ENCODE measurements around the gene GP1BA.
"Not testable (repeated sequence)": the region's sequence is repeated elsewhere in the genome, so short reads cannot be mapped to it uniquely, and the experiment has no call there.

The GP1BA gene

GRCh38 chr17:4908301-4908700 is 23.8 kb upstream of the GP1BA start:
- TF ChIP-seq EZH2phosphoT487 (IDR thresholded peaks at IDR 0.05; ENCODE audit: borderline replicate concordance, low read length) (no peak), CTCF (IDR thresholded peaks at IDR 0.05; ENCODE audit: low read depth, low read length, poor library complexity, severe bottlenecking) (no peak)
- H4K20me1 ChIP-seq (ENCODE audit: control insufficient read depth, insufficient read depth, low read depth, low read length), result no peaks in the 10 kb centered on the region
- no peak overlapping the region for H3K4me2 ChIP-seq (ENCODE audit: low read length)
- H3K9me3 ChIP-seq (ENCODE audit: control insufficient read depth, insufficient read depth, low read length), result no peaks in the 10 kb centered on the region
- H3K36me3 ChIP-seq (ENCODE audit: control insufficient read depth, low read length), result no peaks in the 10 kb centered on the region
- no peak overlapping the region for H3K4me3 ChIP-seq (ENCODE audit: low read length)
- H3K4me1 ChIP-seq (ENCODE audit: control insufficient read depth, low read length), result peaks cover 17% of the 10 kb centered on the region
- peaks cover 8% of the 10 kb centered on the region; the same call in 1 of the 2 replicates for H3K27me3 ChIP-seq (ENCODE audit: control insufficient read depth, low read length)
- H3K9me2 ChIP-seq (replicated peaks; ENCODE audit: control insufficient read depth, low read length), result no peaks in the 10 kb centered on the region
- no peak overlapping the region for H3K27ac ChIP-seq (ENCODE audit: low read depth, low read length)
- H3F3A ChIP-seq (ENCODE audit: control insufficient read depth, insufficient read depth), result no peaks in the 10 kb centered on the region
- no peaks in the 10 kb centered on the region for H3K79me2 ChIP-seq (ENCODE audit: control insufficient read depth, low read length)

GRCh38 chr17:4908711-4909496 is 23.2 kb upstream of the GP1BA start:
- no peaks in the 10 kb centered on the region for H3F3A ChIP-seq (ENCODE audit: control insufficient read depth, insufficient read depth)
- peaks cover 8% of the 10 kb centered on the region; the same call in 1 of the 2 replicates for H3K27me3 ChIP-seq (ENCODE audit: control insufficient read depth, low read length)
- peak overlapping the region; percentile 23; the same call in 1 of the 2 replicates for H3K4me2 ChIP-seq (ENCODE audit: low read length)
- no peaks in the 10 kb centered on the region for H3K9me2 ChIP-seq (replicated peaks; ENCODE audit: control insufficient read depth, low read length)
- peaks cover 12% of the 10 kb centered on the region for H3K4me1 ChIP-seq (ENCODE audit: control insufficient read depth, low read length)
- no peaks in the 10 kb centered on the region for H3K9me3 ChIP-seq (ENCODE audit: control insufficient read depth, insufficient read depth, low read length)
- H4K20me1 ChIP-seq (ENCODE audit: control insufficient read depth, insufficient read depth, low read depth, low read length), result no peaks in the 10 kb centered on the region
- no peak overlapping the region for H3K27ac ChIP-seq (ENCODE audit: low read depth, low read length)
- TF ChIP-seq EZH2phosphoT487 (IDR thresholded peaks at IDR 0.05; ENCODE audit: borderline replicate concordance, low read length), result no peak
- TF ChIP-seq CTCF (IDR thresholded peaks at IDR 0.05; ENCODE audit: low read depth, low read length, poor library complexity, severe bottlenecking), result peak; percentile 72
- H3K79me2 ChIP-seq (ENCODE audit: control insufficient read depth, low read length), result no peaks in the 10 kb centered on the region
- no peaks in the 10 kb centered on the region for H3K36me3 ChIP-seq (ENCODE audit: control insufficient read depth, low read length)
- no peak overlapping the region for H3K4me3 ChIP-seq (ENCODE audit: low read length)

- no peaks in the 10 kb centered on the region for H3K9me3 ChIP-seq (ENCODE audit: control insufficient read depth, insufficient read depth, low read length)
- no peaks in the 10 kb centered on the region for H3K9me2 ChIP-seq (replicated peaks; ENCODE audit: control insufficient read depth, low read length)
- H3K36me3 ChIP-seq (ENCODE audit: control insufficient read depth, low read length), result no peaks in the 10 kb centered on the region
- H3K79me2 ChIP-seq (ENCODE audit: control insufficient read depth, low read length), result no peaks in the 10 kb centered on the region
- no peak overlapping the region for H3K4me3 ChIP-seq (ENCODE audit: low read length)
- TF ChIP-seq CTCF (IDR thresholded peaks at IDR 0.05; ENCODE audit: low read depth, low read length, poor library complexity, severe bottlenecking), result no peak
- TF ChIP-seq EZH2phosphoT487 (IDR thresholded peaks at IDR 0.05; ENCODE audit: borderline replicate concordance, low read length), result no peak
- no peak overlapping the region for H3K4me2 ChIP-seq (ENCODE audit: low read length)
- H4K20me1 ChIP-seq (ENCODE audit: control insufficient read depth, insufficient read depth, low read depth, low read length), result no peaks in the 10 kb centered on the region
- H3K27ac ChIP-seq (ENCODE audit: low read depth, low read length), result no peak overlapping the region
- no peaks in the 10 kb centered on the region for H3K27me3 ChIP-seq (ENCODE audit: control insufficient read depth, low read length)
- H3K4me1 ChIP-seq (ENCODE audit: control insufficient read depth, low read length), result peaks cover 6% of the 10 kb centered on the region
- H3F3A ChIP-seq (ENCODE audit: control insufficient read depth, insufficient read depth), result no peaks in the 10 kb centered on the region
Measured at GRCh38 chr17:4913994-4914393, 18.1 kb upstream of the GP1BA start.

- H3K79me2 ChIP-seq (ENCODE audit: control insufficient read depth, low read length); H3K4me2 ChIP-seq (ENCODE audit: low read length); H3K27me3 ChIP-seq (ENCODE audit: control insufficient read depth, low read length); H3K4me1 ChIP-seq (ENCODE audit: control insufficient read depth, low read length); H3K9me2 ChIP-seq (replicated peaks; ENCODE audit: control insufficient read depth, low read length); H3K27ac ChIP-seq (ENCODE audit: low read depth, low read length); H3K9me3 ChIP-seq (ENCODE audit: control insufficient read depth, insufficient read depth, low read length); H3F3A ChIP-seq (ENCODE audit: control insufficient read depth, insufficient read depth); H3K4me3 ChIP-seq (ENCODE audit: low read length); H3K36me3 ChIP-seq (ENCODE audit: control insufficient read depth, low read length); H4K20me1 ChIP-seq (ENCODE audit: control insufficient read depth, insufficient read depth, low read depth, low read length): not testable (repeated sequence)
Measured at GRCh38 chr17:4914551-4914950, 17.5 kb upstream of the GP1BA start.
